Measurements from ENCODE around the gene TMEM255B.

The TMEM255B gene

DNA sequence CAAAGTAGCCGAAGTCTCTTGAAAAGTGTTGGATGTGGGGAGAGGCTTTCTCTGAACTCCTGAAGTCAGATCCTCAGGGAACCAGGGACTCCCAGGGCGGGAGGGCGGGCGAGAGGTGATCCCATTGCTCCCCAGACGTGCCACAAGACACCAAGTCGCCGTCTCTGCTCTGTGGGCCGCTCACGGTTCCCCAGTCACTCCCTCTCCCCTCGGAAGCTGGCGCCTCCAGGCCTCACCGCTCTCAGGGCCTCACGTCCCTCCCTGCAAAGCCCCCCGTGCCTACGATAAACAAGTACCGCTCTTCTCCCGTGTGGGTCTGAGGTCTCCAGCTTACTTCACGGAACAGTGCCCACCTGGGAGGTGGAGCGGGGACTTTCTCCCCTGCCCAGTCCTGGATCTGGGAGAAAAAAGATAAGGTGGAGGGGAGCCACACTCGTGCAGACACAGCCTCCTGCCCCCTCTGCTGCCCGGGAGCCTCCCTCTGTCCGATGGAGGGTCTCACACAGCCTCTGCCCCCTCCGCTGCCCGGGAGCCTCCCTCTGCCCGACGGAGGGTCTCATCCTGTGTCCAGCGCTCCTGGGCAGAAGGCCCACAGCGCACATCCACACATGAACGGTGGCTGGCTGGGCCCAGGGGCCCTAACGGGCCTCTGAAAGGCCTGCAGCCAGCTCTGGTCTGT is 54.2 kb downstream of the TMEM255B start:
- TF ChIP-seq, protein P1, sequence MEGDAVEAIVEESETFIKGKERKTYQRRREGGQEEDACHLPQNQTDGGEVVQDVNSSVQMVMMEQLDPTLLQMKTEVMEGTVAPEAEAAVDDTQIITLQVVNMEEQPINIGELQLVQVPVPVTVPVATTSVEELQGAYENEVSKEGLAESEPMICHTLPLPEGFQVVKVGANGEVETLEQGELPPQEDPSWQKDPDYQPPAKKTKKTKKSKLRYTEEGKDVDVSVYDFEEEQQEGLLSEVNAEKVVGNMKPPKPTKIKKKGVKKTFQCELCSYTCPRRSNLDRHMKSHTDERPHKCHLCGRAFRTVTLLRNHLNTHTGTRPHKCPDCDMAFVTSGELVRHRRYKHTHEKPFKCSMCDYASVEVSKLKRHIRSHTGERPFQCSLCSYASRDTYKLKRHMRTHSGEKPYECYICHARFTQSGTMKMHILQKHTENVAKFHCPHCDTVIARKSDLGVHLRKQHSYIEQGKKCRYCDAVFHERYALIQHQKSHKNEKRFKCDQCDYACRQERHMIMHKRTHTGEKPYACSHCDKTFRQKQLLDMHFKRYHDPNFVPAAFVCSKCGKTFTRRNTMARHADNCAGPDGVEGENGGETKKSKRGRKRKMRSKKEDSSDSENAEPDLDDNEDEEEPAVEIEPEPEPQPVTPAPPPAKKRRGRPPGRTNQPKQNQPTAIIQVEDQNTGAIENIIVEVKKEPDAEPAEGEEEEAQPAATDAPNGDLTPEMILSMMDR (IDR thresholded peaks at IDR 0.05; ENCODE audit: insufficient read depth, low read depth, low read length, missing control alignments) = no peak
- H3K4me3 ChIP-seq (ENCODE audit: low read depth, low read length) = no peak overlapping the region
- DNase-seq (ENCODE audit: low read depth) = no peak

DNA sequence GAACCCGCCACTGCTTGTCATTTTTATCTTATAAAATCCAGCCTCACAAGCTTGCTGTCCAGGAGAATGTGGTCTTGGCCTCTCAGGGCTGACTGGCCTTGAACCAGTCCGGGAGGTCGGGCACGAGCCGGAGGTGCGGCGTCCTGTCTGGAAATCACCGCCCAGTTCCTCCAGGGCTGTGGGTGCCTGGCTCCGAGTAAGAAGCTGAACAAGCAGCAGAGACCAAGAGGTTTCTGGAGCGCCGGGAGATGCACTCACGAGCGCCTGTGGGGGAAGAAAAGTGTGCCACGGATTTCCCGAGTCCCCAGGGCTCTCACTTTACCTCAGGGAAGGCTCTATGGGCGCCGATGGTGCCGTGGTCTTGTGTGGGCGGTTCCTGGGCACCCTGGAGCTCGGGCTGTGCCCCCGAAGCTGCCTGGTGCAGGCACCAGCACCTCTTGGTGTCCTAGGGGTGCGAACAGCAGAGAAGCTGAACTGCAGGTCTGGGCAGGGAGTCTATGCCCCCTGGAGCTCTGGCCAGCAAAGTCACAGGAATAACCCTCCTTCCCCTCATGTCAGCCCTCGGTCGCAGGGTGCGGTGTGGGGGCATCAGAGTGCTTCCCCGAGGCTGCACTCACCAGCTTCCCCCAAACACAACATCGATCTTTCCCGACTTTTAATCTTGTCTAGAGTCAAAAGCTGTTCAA is 54.9 kb downstream of the TMEM255B start:
- TF ChIP-seq, protein P1 (IDR thresholded peaks at IDR 0.05; ENCODE audit: insufficient read depth, low read depth, low read length, missing control alignments) = no peak
- DNase-seq (ENCODE audit: low read depth) = no peak
- no peak overlapping the region for H3K4me3 ChIP-seq (ENCODE audit: low read depth, low read length)

DNA sequence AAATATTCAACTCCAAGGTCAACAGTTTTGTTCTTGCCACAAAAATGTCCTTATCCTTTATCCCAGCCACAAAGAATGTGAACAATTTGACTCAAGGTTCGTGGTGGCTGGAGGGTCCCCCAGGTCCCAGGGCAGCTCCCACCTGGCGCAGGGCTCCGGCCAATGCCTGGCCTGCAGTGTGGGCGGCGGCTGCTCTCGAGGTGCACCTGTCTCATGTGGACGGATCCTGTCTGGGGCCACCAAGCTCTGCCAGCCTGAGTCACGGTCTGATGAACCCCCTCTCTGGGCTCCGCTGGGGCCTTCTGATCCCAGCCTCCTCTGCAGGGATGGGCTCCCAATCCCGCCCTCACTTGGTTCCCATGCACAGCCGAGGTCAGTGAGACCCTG is 55.4 kb downstream of the TMEM255B start:
- no peak overlapping the region for H3K4me3 ChIP-seq (ENCODE audit: low read depth, low read length)
- DNase-seq (ENCODE audit: low read depth) = no peak
- TF ChIP-seq, protein P1 (IDR thresholded peaks at IDR 0.05; ENCODE audit: insufficient read depth, low read depth, low read length, missing control alignments) = no peak

DNA sequence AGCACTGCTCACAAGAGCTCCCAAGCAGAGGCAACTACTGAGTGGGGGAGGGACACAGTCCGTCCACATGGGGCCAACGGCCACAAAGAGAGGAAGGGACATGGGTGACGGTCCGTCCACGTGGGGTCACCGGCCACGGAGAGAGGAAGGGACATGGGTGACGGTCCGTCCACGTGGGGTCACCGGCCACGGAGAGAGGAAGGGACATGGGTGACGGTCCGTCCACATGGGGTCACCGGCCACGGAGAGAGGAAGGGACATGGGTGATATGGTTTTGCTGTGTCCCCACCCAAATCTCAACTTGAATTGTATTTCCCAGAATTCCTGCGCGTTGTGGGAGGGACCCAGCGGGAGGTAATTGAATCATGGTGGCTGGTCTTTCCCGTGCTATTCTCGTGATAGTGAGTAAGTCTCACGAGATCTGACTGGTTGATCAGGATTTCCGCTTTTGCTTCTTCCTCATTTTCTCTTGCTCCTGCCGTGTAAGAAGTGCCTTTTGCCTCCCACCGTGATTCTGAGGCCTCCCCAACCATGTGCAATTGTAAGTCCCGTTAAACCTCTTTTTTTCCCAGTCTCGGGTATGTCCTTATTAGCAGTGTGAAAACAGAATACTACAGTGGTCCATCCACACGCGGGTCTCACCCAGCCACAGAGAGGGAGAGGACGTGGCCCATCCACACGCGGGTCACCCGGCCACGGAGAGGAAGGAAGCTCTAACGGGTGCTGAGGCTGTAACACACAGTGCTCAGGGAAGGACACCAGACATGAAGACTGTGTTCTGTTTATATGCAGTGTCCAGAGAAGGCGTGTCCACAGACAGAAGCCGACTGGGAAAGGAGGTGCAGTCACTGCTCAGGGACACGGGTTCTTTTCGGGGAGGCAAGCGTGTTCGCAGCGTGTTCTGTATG is 56.4 kb downstream of the TMEM255B start:
- peak; percentile 66 for DNase-seq (ENCODE audit: low read depth)
- peak overlapping the region; percentile 63 for H3K4me3 ChIP-seq (ENCODE audit: low read depth, low read length)
- TF ChIP-seq, protein P1 (IDR thresholded peaks at IDR 0.05; ENCODE audit: insufficient read depth, low read depth, low read length, missing control alignments) = no peak

DNA sequence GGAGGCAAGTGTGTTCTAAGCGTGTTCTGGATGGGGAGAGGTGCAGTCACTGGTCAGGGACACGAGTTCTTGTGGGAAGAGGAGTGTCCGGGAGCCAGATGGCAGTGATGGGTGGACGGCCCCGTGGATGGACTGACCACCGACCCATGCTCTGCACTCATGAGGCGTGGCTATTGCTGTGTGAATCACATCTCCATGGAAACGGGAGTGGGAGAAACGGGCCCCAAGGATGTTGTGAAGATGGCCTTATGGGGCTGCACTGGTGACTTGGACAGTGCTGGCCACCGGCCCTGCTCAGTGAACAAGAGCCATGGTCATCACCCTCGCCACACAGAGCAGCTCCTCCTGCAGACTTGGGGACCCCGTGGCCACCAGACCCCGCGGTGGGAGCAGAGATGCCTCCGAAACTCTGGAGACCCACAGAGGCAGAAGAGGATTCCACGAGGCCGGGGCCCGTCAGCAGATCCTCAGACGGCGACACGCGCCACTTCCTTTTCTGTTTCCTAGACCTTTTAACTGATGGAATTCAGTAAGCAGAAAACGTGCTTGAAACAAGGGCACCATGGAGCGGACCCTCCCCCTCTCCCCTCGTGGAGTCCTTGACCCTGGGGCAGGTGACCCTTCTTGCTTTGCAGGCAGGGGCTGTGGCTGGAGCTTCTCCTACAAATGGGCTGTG is 57.4 kb downstream of the TMEM255B start:
- no peak for DNase-seq (ENCODE audit: low read depth)
- TF ChIP-seq, protein P1 (IDR thresholded peaks at IDR 0.05; ENCODE audit: insufficient read depth, low read depth, low read length, missing control alignments) = no peak
- no peak overlapping the region for H3K4me3 ChIP-seq (ENCODE audit: low read depth, low read length)

All from GM12865 (cell line).